ENCODE data around the gene MYO3A.

GRCh38 chr10:25988583-25988982 is 54.6 kb downstream of the MYO3A start:
- TF ChIP-seq CTCF (IDR thresholded peaks at IDR 0.05): no peak
- TF ChIP-seq POLR2A (IDR thresholded peaks at IDR 0.05): no peak

Data from esophagus squamous epithelium (tissue), 4 donors.